ENCODE data around the gene CKB.
A peak's percentile ranks its signal among the peaks of the same experiment; 100 is the strongest.

The CKB gene

GRCh38 chr14:103522649-103523574, at the start of gene CKB:
Gene CKB (minus strand): TSS chr14:103522830. CDS start chr14:103522493, 337 bp downstream.
- no peak for DNase-seq (ENCODE audit: low read depth)

GRCh38 chr14:103569408-103569807, 46.8 kb upstream of the CKB start:
- no peak for DNase-seq (ENCODE audit: low read depth)

- DNase-seq (ENCODE audit: low read depth): no peak
These were observed 46.3 kb upstream of the CKB start for GRCh38 chr14:103568952-103569351.

GRCh38 chr14:103563844-103564505, 41.3 kb upstream of the CKB start:
- DNase-seq (ENCODE audit: low read depth): no peak

- no peak for DNase-seq (ENCODE audit: low read depth)
These were observed 40.6 kb upstream of the CKB start for GRCh38 chr14:103563226-103563620.

GRCh38 chr14:103562429-103563225, 40.0 kb upstream of the CKB start, which contains the start of the genes BAG5 and COA8:
Gene BAG5 (minus strand): TSS chr14:103562657. CDS start chr14:103561164, 1,493 bp downstream.
Gene COA8 (plus strand): TSS chr14:103562960. CDS start chr14:103563002, 42 bp downstream.
- DNase-seq (ENCODE audit: low read depth): peak; percentile 60

- no peak for DNase-seq (ENCODE audit: low read depth)
These were observed 39.5 kb upstream of the CKB start for GRCh38 chr14:103562179-103562428.

- DNase-seq (ENCODE audit: low read depth): peak; percentile 35
These were observed 39.0 kb upstream of the CKB start for GRCh38 chr14:103561381-103562178.

- DNase-seq (ENCODE audit: low read depth): no peak
These were observed 38.1 kb upstream of the CKB start for GRCh38 chr14:103560691-103561090.

- no peak for DNase-seq (ENCODE audit: low read depth)
These were observed 37.1 kb upstream of the CKB start for GRCh38 chr14:103559766-103560165.

GRCh38 chr14:103558071-103558882, 35.6 kb upstream of the CKB start:
- DNase-seq (ENCODE audit: low read depth): no peak

- DNase-seq (ENCODE audit: low read depth): no peak
These were observed 34.5 kb upstream of the CKB start for GRCh38 chr14:103556946-103557758.

- no peak for DNase-seq (ENCODE audit: low read depth)
These were observed 33.1 kb upstream of the CKB start for GRCh38 chr14:103555559-103556337.

GRCh38 chr14:103552846-103553210, 30.2 kb upstream of the CKB start:
- DNase-seq (ENCODE audit: low read depth): no peak

GRCh38 chr14:103552011-103552845, 29.6 kb upstream of the CKB start:
- no peak for DNase-seq (ENCODE audit: low read depth)

GRCh38 chr14:103551338-103551762, 28.7 kb upstream of the CKB start:
- no peak for DNase-seq (ENCODE audit: low read depth)

- no peak for DNase-seq (ENCODE audit: low read depth)
These were observed 28.1 kb upstream of the CKB start for GRCh38 chr14:103550451-103551337.

Measured in CMK (cell line).